ENCODE data around the gene PROM2.
A peak's percentile ranks its signal among the peaks of the same experiment; 100 is the strongest.
"Not testable (repeated sequence)": the region's sequence is repeated elsewhere in the genome, so short reads cannot be mapped to it uniquely, and the experiment has no call there.

Gene PROM2

GRCh38 chr2:95269036-95269680 lies 5.1 kb upstream of the PROM2 start:
- DNase-seq: no peak

DNA sequence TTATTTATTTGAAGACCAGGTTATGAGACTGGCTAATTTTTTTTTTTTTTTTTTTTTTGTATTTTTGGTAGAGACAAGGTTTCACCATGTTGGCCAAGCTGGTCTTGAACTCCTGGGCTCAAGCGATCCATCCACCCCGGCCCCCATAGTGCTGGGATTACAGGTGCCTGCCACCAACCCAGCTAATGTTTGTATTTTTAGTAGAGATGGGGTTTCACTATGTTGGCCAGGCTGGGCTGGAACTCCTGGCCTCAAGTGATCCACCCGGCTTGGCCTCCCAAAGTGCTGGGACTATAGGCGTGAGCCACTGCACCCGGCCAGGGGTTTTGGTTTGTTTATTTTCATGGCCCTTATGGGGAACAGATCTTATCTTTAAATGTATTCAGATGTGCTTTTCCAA lies 4.5 kb upstream of the PROM2 start:
- not testable (repeated sequence) for DNase-seq

DNA sequence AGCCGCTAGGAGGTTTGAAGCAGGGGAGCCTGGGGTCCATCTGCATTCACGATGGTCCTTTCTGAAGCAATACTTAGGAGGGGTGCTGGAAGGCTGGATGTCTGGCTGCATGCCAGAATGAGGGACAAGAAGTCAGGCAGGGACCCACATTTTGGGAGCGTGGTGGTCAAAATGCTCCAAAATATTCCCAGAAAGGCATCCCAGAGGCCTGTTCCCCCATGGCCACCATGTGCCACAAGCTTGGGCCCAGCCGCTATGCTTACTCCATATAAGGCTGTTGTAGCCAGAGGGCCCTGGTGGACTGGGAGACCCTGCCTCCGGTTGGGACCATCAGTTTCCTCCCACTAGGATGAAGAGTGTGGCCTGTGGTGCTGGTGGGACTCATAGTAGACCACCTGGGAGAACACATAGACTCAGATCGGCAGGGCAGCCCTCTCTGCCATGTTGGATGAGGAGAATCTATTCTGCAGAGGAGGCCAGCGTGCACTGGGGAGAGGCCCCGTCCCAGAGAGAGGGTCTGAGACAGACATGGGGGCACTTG lies 3.6 kb upstream of the PROM2 start:
- no peak for DNase-seq

DNA sequence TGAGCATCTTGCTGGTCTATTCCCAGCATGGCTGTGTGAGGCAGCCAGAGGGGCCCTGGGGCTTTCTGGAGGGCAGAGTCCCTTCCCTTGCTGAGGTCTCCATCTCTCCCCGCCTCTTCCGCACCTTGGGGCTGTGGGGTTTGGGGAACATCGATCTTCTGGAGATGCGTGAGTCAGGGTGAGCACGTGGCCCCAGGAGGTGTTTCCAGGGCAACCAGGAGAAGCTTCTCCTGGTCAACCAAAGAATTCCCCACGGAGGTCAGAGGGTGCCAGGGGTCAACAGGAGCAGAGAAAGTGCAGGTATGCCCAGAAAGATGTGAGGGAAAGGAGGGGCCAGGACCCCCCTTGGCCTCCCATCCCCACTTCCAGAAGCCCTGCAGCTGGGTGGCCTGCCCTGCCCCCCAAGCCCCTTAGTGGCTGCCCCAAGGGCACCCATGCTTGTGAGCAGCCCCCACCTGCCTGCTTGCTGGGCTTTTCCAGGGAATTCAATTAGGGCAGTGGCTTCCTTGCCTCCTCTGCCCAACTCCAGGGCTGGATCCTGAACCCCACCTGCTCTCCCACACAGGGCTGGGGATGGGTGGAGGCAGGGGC lies 2.8 kb upstream of the PROM2 start:
- no peak for DNase-seq

GRCh38 chr2:95272299-95272751 lies 1.9 kb upstream of the PROM2 start:
- no peak for DNase-seq

DNA sequence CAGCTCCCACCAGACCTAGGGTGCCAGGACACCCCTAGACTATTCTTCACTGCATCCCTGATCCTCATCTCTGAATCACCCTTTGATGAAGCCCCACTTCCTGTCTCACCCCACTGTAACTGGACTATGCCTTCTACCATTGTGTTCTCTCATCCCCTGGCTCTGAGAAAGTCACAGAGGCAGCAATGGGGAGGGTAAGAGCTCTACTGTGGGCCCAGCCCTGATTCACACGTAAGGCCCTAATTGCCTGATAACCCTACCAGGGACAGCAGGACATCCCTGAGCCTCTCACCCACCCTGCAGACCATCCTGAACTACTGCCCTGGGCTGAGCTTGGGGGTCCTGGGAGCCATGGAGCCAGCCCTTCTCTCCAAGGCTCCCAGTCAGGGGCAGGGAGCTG lies 1.5 kb upstream of the PROM2 start:
- peak; percentile 2 for DNase-seq

DNA sequence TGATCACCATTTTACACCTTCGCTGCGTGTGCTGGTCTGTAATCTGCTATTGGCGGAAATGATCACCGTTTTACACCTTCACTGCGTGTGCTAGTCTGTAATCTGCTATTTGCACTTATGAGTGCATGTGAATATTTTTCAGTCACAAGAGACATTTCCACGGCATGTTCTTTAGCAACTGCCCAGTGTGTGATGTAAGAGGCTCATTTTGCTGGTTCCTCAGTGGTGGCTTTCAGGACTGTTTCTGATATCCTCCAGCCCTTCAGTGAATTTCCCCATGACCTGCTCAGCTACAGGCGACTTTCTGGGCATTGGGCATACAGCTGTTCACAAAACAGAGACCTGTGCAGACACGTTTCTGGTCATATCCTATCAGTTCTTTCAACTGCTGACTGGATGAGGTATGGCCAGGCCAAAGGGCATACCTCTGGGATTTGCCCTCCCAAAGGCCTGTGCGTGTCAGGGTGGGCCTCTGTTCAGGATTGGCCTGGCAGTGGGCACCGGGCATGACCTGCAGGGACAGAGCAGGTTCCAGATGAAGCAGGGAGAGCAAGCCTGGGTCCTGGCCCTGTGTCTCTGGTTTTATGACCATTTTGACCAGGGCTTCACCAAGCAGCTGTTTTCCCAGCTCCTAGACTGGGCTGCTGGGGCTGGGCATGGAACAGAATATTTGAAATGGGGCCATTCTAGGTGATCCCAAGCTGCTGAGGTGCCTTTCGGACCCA lies 521 bp upstream of the PROM2 start:
- DNase-seq: peak; percentile 7

GRCh38 chr2:95275151-95275515 lies 884 bp downstream of the PROM2 start:
- DNase-seq: peak; percentile 10

DNA sequence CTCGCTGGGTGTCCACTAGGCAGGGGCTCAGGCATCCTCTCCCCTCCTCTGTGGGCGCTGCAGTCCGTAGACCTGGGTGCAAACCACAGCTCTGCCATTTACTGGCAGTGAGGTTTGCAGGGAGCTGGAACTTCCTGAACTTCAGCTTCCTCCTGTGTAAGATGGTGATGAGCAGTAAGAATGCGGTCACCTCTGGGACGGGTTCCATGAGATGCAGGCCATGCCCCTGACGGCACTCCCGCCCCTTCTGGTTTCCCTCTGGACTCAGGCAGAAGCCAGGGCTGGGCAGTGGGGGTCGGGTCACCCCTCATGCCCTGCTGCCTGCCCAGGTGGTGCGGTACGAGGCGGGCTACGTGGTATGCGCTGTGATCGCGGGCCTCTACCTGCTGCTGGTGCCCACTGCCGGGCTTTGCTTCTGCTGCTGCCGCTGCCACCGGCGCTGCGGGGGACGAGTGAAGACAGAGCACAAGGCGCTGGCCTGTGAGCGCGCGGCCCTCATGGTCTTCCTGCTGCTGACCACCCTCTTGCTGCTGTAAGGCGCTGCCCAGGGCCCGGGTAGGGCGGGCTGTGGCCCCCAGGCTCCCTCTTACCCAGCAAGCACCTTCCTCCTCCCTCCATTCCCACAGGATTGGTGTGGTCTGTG lies 1.5 kb downstream of the PROM2 start:
- DNase-seq: no peak

DNA sequence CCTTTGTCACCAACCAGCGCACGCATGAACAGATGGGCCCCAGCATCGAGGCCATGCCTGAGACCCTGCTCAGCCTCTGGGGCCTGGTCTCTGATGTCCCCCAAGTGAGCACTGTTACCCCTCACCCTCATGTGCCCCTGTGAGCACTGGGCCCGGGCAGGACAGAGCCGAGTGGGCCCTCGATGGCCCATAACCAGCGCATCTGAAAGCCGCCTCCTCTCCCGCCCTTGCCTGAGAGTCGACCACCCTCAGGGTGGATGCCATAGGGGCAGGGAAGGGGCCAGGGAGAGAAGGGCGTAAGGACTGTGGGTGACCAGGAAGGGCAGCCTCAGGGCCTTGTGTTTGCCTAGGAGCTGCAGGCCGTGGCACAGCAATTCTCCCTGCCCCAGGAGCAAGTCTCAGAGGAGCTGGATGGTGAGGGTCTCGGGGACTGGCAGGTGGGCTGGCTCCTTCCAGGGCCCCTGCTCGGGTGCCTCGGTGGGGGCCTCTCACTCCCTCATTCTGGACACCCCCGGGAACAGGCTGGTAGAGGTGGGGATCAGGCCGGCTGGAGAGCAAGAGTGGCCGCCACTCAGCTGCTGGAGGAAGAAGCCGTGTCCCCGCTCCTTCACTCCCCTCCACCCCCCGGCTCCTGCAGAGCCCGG lies 2.1 kb downstream of the PROM2 start:
- DNase-seq: no peak

- DNase-seq: no peak
These were observed 2.6 kb downstream of the PROM2 start for GRCh38 chr2:95276888-95277245.

DNA sequence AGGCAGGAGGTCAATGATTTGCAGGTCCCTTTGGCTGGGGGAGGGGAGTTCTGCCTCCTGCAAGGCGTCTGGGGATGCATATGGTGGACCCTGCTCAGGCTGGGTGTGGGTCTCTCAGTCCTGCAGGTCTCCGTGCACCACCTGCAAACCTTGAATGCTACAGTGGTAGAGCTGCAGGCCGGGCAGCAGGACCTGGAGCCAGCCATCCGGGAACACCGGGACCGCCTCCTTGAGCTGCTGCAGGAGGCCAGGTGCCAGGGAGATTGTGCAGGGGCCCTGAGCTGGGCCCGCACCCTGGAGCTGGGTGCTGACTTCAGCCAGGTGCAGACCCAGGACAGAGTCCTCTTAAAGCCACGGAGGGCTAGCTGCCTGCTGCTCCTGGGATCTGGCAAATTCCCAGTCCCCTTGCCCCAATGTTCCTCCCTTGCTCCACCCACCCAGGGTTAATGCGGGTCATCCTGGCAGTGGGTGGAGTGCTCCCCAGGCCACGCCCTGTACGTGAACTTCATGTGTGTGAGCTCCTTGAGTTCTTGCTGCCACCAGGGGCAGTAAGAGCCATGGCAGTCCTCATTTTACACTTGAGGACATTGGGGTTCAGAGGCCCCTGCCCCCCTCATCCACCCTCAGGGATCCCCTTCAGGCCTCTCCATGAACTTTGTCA lies 3.1 kb downstream of the PROM2 start:
- DNase-seq: no peak

- DNase-seq: no peak
These were observed 3.8 kb downstream of the PROM2 start for GRCh38 chr2:95278051-95278471.

DNA sequence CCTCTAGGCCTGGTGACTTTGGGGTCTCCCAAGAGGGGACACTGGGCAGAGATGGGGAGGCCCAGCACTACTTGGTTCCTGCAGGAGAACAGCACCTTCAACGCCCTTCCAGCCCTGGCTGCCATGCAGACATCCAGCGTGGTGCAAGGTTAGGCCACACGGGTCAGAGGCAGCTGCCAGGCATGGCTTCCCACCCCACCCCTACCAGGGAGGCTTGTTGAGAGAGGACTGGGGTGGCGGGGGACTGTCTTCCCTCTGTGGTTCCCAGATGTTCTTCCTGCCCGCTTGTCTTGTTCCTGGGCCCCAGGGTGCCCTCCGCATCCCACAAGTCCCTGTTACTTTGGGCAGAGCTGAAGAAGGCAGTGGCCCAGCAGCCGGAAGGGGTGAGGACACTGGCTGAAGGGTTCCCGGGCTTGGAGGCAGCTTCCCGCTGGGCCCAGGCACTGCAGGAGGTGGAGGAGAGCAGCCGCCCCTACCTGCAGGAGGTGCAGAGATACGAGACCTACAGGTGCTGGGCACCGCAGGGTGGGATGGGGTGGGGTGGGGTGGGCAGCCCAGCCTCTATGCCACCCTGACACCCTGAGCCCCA lies 4.5 kb downstream of the PROM2 start:
- DNase-seq: no peak

- no peak for DNase-seq
These were observed 5.3 kb downstream of the PROM2 start for GRCh38 chr2:95279435-95280035.

GRCh38 chr2:95281071-95281470 lies 6.8 kb downstream of the PROM2 start:
- no peak for DNase-seq

DNA sequence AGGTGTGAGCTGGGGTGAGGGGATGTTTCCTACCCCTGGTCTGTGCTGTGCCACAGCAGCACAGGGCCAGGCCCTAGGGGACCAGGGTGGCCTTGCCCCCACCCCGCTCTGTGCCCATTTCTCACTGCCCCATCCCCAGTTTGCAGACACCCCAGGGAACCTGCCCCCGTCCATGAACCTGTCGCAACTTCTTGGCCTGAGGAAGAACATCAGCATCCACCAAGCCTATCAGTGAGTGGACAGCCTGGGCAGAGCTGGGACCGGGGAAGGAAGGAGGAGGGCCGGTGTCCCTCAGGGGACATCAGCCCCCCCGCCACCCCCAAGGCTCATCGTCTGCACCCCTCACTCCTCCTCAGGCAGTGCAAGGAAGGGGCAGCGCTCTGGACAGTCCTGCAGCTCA lies 7.5 kb downstream of the PROM2 start:
- DNase-seq: no peak

GRCh38 chr2:95282458-95282857 lies 8.2 kb downstream of the PROM2 start:
- DNase-seq: no peak

GRCh38 chr2:95283562-95283961 lies 9.3 kb downstream of the PROM2 start:
- DNase-seq: no peak

GRCh38 chr2:95284886-95285541 lies 10.8 kb downstream of the PROM2 start:
- no peak for DNase-seq

GRCh38 chr2:95285542-95285932 lies 11.3 kb downstream of the PROM2 start:
- DNase-seq: no peak

Measured in activated T-cell treated with anti-CD3 and anti-CD28 coated beads, Interleukin-2, amount 50 U/mL, for 1 hour (primary cell).